PFSK-1 (cell line): ENCODE results near the gene ACAD9.

Experiments used
- FOXP2 ChIP-seq: optimal IDR thresholded peaks from 2 replicates; pipeline ENCODE3; 2011; ENCODE audit warnings: borderline replicate concordance, control low read depth, inconsistent platforms; ENCODE audit not compliant: insufficient read depth; ENCODE audit errors: extremely low read length, extremely low read depth
- POLR2AphosphoS5 ChIP-seq: IDR thresholded peaks from 2 replicates; pipeline ENCODE4 v1.6.1; 2012; ENCODE audit warnings: low read depth, mild to moderate bottlenecking, control low read depth, low read length, moderate library complexity
- REST ChIP-seq, 2 experiments: IDR thresholded peaks; 2 replicates each; pipeline versions ENCODE4 v1.6.1 to v1.8.0; 2011 to 2012; ENCODE audit warnings: low read depth in 2 of 2, low read length in 2 of 2, control low read depth in 1 of 2, inconsistent platforms in 1 of 2, mild to moderate bottlenecking in 1 of 2, moderate library complexity in 1 of 2; ENCODE audit not compliant: insufficient read depth in 1 of 2
- SIN3A ChIP-seq: IDR thresholded peaks from 2 replicates; pipeline ENCODE4 v1.6.1; 2012; ENCODE audit warnings: mild to moderate bottlenecking, low read length, moderate library complexity, borderline replicate concordance; ENCODE audit not compliant: insufficient read depth
- TAF1 ChIP-seq: IDR thresholded peaks from 2 replicates; pipeline ENCODE4 v1.6.1; 2012; ENCODE audit warnings: low read length, control low read depth, borderline replicate concordance; ENCODE audit not compliant: insufficient read depth

GRCh38 chr3:128935922-128936321 is 56.5 kb downstream of the ACAD9 start:
- no peak for TF ChIP-seq POLR2AphosphoS5
- no peak for TF ChIP-seq SIN3A
- TF ChIP-seq TAF1 = no peak
- no peak for TF ChIP-seq REST (IDR thresholded peaks at IDR 0.05; ENCODE audit: insufficient read depth in 1 of 2, low read depth in 2 of 2, low read length in 2 of 2)
- no peak for TF ChIP-seq FOXP2
